Liver (tissue), 3 donors: ENCODE measurements around the gene C16orf78.

ENCODE experiments used
- RAD21 ChIP-seq, 2 donors: IDR thresholded peaks; 2 replicates each; pipeline ENCODE4 v1.6.1; 2016; ENCODE audit warnings: antibody characterized with exemption in 2 of 2, mild to moderate bottlenecking in 2 of 2
- SP1 ChIP-seq: IDR thresholded peaks from 2 replicates; pipeline ENCODE4 v1.6.1; 2018; ENCODE audit warnings: antibody characterized with exemption, mild to moderate bottlenecking
- TF ChIP-seq, protein P1 (sequence below): IDR thresholded peaks from 2 replicates; pipeline ENCODE4 v1.6.1; 2016; ENCODE audit warnings: antibody characterized with exemption
- TF ChIP-seq, protein P2 (sequence below): fragments of 150-350 bp; IDR thresholded peaks from 2 replicates; pipeline ENCODE4 v1.5.1; 2017; ENCODE audit warnings: improper control_type of control experiment, low read depth, low read length; ENCODE audit not compliant: missing input control
- TF ChIP-seq, protein P3 (sequence below): IDR thresholded peaks from 2 replicates; pipeline ENCODE4 v1.6.1; 2016; ENCODE audit warnings: antibody characterized with exemption
- donor health status: healthy.
- donor health status: healthy.

DNA sequence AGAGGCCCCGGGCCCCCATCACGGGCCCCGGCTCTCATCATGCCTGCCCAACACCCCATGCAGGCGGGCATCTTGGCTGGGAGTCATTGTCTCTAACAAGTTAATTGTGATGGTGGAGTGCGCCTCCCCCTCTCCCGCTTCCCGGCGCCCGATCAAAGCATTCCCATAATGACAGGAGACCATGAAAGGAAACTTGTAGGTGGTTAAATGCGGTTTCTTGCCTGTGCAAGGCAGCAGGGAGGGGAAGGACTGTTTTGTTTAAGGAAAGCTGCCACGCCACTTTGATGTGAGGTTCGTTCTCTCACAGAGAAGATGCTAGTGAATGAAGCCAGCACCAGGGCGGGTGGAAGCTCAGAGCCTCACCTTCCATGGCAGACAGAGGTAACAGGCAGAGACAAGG lies 45.4 kb downstream of the C16orf78 start:
- TF ChIP-seq RAD21 (IDR thresholded peaks at IDR 0.05) (no peak), SP1 (no peak)
- TF ChIP-seq, protein P1, sequence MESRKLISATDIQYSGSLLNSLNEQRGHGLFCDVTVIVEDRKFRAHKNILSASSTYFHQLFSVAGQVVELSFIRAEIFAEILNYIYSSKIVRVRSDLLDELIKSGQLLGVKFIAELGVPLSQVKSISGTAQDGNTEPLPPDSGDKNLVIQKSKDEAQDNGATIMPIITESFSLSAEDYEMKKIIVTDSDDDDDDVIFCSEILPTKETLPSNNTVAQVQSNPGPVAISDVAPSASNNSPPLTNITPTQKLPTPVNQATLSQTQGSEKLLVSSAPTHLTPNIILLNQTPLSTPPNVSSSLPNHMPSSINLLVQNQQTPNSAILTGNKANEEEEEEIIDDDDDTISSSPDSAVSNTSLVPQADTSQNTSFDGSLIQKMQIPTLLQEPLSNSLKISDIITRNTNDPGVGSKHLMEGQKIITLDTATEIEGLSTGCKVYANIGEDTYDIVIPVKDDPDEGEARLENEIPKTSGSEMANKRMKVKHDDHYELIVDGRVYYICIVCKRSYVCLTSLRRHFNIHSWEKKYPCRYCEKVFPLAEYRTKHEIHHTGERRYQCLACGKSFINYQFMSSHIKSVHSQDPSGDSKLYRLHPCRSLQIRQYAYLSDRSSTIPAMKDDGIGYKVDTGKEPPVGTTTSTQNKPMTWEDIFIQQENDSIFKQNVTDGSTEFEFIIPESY: no peak
- TF ChIP-seq, protein P2, sequence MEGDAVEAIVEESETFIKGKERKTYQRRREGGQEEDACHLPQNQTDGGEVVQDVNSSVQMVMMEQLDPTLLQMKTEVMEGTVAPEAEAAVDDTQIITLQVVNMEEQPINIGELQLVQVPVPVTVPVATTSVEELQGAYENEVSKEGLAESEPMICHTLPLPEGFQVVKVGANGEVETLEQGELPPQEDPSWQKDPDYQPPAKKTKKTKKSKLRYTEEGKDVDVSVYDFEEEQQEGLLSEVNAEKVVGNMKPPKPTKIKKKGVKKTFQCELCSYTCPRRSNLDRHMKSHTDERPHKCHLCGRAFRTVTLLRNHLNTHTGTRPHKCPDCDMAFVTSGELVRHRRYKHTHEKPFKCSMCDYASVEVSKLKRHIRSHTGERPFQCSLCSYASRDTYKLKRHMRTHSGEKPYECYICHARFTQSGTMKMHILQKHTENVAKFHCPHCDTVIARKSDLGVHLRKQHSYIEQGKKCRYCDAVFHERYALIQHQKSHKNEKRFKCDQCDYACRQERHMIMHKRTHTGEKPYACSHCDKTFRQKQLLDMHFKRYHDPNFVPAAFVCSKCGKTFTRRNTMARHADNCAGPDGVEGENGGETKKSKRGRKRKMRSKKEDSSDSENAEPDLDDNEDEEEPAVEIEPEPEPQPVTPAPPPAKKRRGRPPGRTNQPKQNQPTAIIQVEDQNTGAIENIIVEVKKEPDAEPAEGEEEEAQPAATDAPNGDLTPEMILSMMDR: no peak
- TF ChIP-seq, protein P3, sequence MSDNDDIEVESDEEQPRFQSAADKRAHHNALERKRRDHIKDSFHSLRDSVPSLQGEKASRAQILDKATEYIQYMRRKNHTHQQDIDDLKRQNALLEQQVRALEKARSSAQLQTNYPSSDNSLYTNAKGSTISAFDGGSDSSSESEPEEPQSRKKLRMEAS: no peak
